H9 (cell line): ENCODE measurements around the gene ENDOV. TPM values are rescaled to one million over a fixed set of nuclear protein-coding genes. Genes with fewer than 3 reads are reported as not detected.
A peak's percentile ranks its signal among the peaks of the same experiment; 100 is the strongest.

ENCODE experiments used
- DNase-seq: peaks from one replicate; pipeline ENCODE4 v3.0.0-alpha.2; 2017
- H2AFZ ChIP-seq: one replicate; pipeline ENCODE4 v1.6.1; 2013; ENCODE audit warnings: mild to moderate bottlenecking, low read length, control low read depth, moderate library complexity
- H2AK5ac ChIP-seq: 2 replicates; pipeline ENCODE4 v1.6.1; 2013; ENCODE audit warnings: low read length, control low read depth, mixed read lengths; ENCODE audit not compliant: insufficient read length
- H2BK120ac ChIP-seq: one replicate; pipeline ENCODE4 v1.6.1; 2013; ENCODE audit warnings: low read depth, mild to moderate bottlenecking, low read length, control low read depth, inconsistent platforms; ENCODE audit not compliant: poor library complexity, severe bottlenecking
- H2BK12ac ChIP-seq: 2 replicates; pipeline ENCODE4 v1.6.1; 2013; ENCODE audit warnings: low read length, control low read depth, mixed read lengths, low read depth; ENCODE audit not compliant: insufficient read length
- H2BK15ac ChIP-seq: 2 replicates; pipeline ENCODE4 v1.6.1; 2013; ENCODE audit warnings: low read depth, low read length, control low read depth
- H2BK20ac ChIP-seq: one replicate; pipeline ENCODE4 v1.6.1; 2013; ENCODE audit warnings: low read depth, mild to moderate bottlenecking, low read length, control low read depth, inconsistent platforms; ENCODE audit not compliant: poor library complexity, severe bottlenecking
- H2BK5ac ChIP-seq: 2 replicates; pipeline ENCODE4 v1.6.1; 2013; ENCODE audit warnings: low read length, control low read depth, mixed read lengths; ENCODE audit not compliant: insufficient read length
- H3K14ac ChIP-seq: 2 replicates; pipeline ENCODE4 v1.6.1; 2013; ENCODE audit warnings: low read length, control low read depth; ENCODE audit not compliant: insufficient read depth
- H3K18ac ChIP-seq: 2 replicates; pipeline ENCODE4 v1.6.1; 2013; ENCODE audit warnings: low read depth, mild to moderate bottlenecking, mixed read lengths, low read length, control low read depth; ENCODE audit not compliant: insufficient read length
- H3K23ac ChIP-seq: 2 replicates; pipeline ENCODE4 v1.6.1; 2013; ENCODE audit warnings: low read length, control low read depth, mixed read lengths, low read depth; ENCODE audit not compliant: insufficient read length
- H3K23me2 ChIP-seq: 2 replicates; pipeline ENCODE4 v1.6.1; 2013; ENCODE audit warnings: low read depth, mild to moderate bottlenecking, mixed read lengths, low read length, control low read depth; ENCODE audit not compliant: insufficient read length, poor library complexity, severe bottlenecking
- H3K27ac ChIP-seq: 2 replicates; pipeline ENCODE4 v1.5.1; 2013; ENCODE audit warnings: low read length, control low read depth, mixed read lengths, low read depth; ENCODE audit not compliant: insufficient read length
- H3K27me3 ChIP-seq: 2 replicates; pipeline ENCODE4 v1.6.1; 2013; ENCODE audit warnings: low read length, control low read depth, inconsistent platforms; ENCODE audit not compliant: insufficient read depth
- H3K4ac ChIP-seq: 2 replicates; pipeline ENCODE4 v1.6.1; 2013; ENCODE audit warnings: low read depth, mild to moderate bottlenecking, control low read depth, inconsistent platforms, low read length, moderate library complexity
- H3K4me1 ChIP-seq: 2 replicates; pipeline ENCODE4 v1.6.1; 2013; ENCODE audit warnings: low read length, control low read depth, inconsistent platforms; ENCODE audit not compliant: insufficient read depth
- H3K4me2 ChIP-seq: 2 replicates; pipeline ENCODE4 v1.6.1; 2013; ENCODE audit warnings: low read length, control low read depth, mixed read lengths; ENCODE audit not compliant: insufficient read length, insufficient read depth
- H3K56ac ChIP-seq: 2 replicates; pipeline ENCODE4 v1.6.1; 2013; ENCODE audit warnings: low read depth, mild to moderate bottlenecking, mixed read lengths, low read length, control low read depth; ENCODE audit not compliant: insufficient read length
- H3K79me1 ChIP-seq: 2 replicates; pipeline ENCODE4 v1.6.1; 2013; ENCODE audit warnings: low read depth, mild to moderate bottlenecking, moderate library complexity, low read length, control low read depth, inconsistent platforms; ENCODE audit not compliant: insufficient read depth, poor library complexity, severe bottlenecking
- H3K79me2 ChIP-seq: 2 replicates; pipeline ENCODE4 v1.6.1; 2013; ENCODE audit warnings: low read length, control low read depth, inconsistent platforms; ENCODE audit not compliant: insufficient read depth
- H3K9ac ChIP-seq: 2 replicates; pipeline ENCODE4 v1.6.1; 2013; ENCODE audit warnings: low read length, control low read depth, mixed read lengths; ENCODE audit not compliant: insufficient read length; ENCODE audit errors: extremely low read depth
- H3K9me3 ChIP-seq: one replicate; pipeline ENCODE4 v1.6.1; 2013; ENCODE audit warnings: low read depth, low read length, inconsistent platforms; ENCODE audit not compliant: control insufficient read depth
- H3T11ph ChIP-seq: one replicate; pipeline ENCODE4 v1.6.1; 2013; ENCODE audit warnings: mild to moderate bottlenecking, low read length, control low read depth, inconsistent platforms
- H4K20me1 ChIP-seq: one replicate; pipeline ENCODE4 v1.6.1; 2013; ENCODE audit not compliant: control insufficient read depth, insufficient read length, insufficient read depth
- H4K5ac ChIP-seq: 2 replicates; pipeline ENCODE4 v1.6.1; 2013; ENCODE audit warnings: low read depth, mild to moderate bottlenecking, mixed read lengths, low read length, control low read depth; ENCODE audit not compliant: insufficient read length
- H4K8ac ChIP-seq: replicated peaks from 2 replicates; pipeline ENCODE4 v1.6.1; 2013; ENCODE audit warnings: low read length, control low read depth, mixed read lengths, low read depth; ENCODE audit not compliant: insufficient read length
- H4K91ac ChIP-seq: 2 replicates; pipeline ENCODE4 v1.6.1; 2013; ENCODE audit warnings: low read depth, mild to moderate bottlenecking, moderate library complexity, mixed read lengths, low read length, control low read depth; ENCODE audit not compliant: insufficient read length
- H3K27ac Mint-ChIP-seq, 3 experiments: 2 replicates in 2 of 3; 3 replicates in 1 of 3; pipeline ENCODE4 v1.8.0; 2020 to 2021; ENCODE audit warnings: mixed read lengths in 3 of 3, mild to moderate bottlenecking in 1 of 3, moderate library complexity in 1 of 3
- H3K27me3 Mint-ChIP-seq: 2 replicates; pipeline ENCODE4 v1.8.0; 2021; ENCODE audit warnings: low read depth, mild to moderate bottlenecking, moderate library complexity, mixed read lengths
- H3K36me3 Mint-ChIP-seq, 3 experiments: 2 replicates in 2 of 3; 3 replicates in 1 of 3; pipeline ENCODE4 v1.8.0; 2020 to 2021; ENCODE audit warnings: low read depth in 3 of 3, mixed read lengths in 3 of 3; ENCODE audit not compliant: insufficient read depth in 1 of 3
- H3K4me1 Mint-ChIP-seq, 2 experiments: 2 replicates each; pipeline ENCODE4 v1.8.0; 2020; ENCODE audit warnings: mixed read lengths in 2 of 2
- H3K4me3 Mint-ChIP-seq, 2 experiments: 2 replicates in 1 of 2; 3 replicates in 1 of 2; pipeline ENCODE4 v1.8.0; 2020 to 2021; ENCODE audit warnings: mild to moderate bottlenecking in 2 of 2, mixed read lengths in 2 of 2, moderate library complexity in 1 of 2
- H3K9me3 Mint-ChIP-seq, 2 experiments: 2 replicates in 1 of 2; 3 replicates in 1 of 2; pipeline ENCODE4 v1.8.0; 2020; ENCODE audit warnings: mild to moderate bottlenecking in 2 of 2, mixed read lengths in 2 of 2, moderate library complexity in 1 of 2
- CTCF ChIP-seq: fragments of 200-600 bp; sonication (generic); conservative IDR thresholded peaks from 3 replicates; pipeline ENCODE4 v1.8.0; 2021; ENCODE audit warnings: antibody characterized with exemption, mild to moderate bottlenecking
- WGBS: extraction: QIAGEN DNeasy Blood & Tissue Kit; methylation state at CpG from one replicate; pipeline ENCODE4 v1.1.7; 2013; ENCODE audit warnings: missing lambda C conversion rate, low lambda C conversion rate, mixed read lengths; ENCODE audit not compliant: insufficient read length; ENCODE audit errors: extremely low coverage; 5-methylcytosine and 5-hydroxymethylcytosine counted together
- total RNA-seq: library from RNA; stranded (reverse); gene quantifications from 2 replicates; pipeline ENCODE4 v1.2.1, GENCODE V29; 2021

Gene ENDOV
- total RNA-seq, 1 experiment from 2014 or later: 17.1 TPM

- H2BK120ac ChIP-seq: no peak overlapping the region
- H3T11ph ChIP-seq: no peak overlapping the region
- no peak overlapping the region for H2BK15ac ChIP-seq
- TF ChIP-seq CTCF: no peak
- H2BK12ac ChIP-seq: no peak overlapping the region
- Mint-ChIP-seq H3K4me3 (peak overlapping the region; percentile 90 to 93), H3K27ac (peak overlapping the region in 2 of 3 experiments; percentile 15 to 42; a peak in 1 of 7 replicates), H3K4me1 (peaks cover 13 to 24% of the 10 kb centered on the region in 2 experiments), H3K27me3 (peaks cover 78% of the 10 kb centered on the region), H3K36me3 (peaks cover 0 to 2% (median 0%) of the 10 kb centered on the region in 3 experiments; a peak in 1 of 7 replicates), H3K9me3 (no peaks in the 10 kb centered on the region; a peak in 1 of 5 replicates)
- H2BK20ac ChIP-seq: no peak overlapping the region
- no peak overlapping the region for H3K27ac ChIP-seq
- H3K56ac ChIP-seq: no peak overlapping the region
- no peak overlapping the region for H4K91ac ChIP-seq
- no peak overlapping the region for H3K18ac ChIP-seq
- no peak overlapping the region for H3K4ac ChIP-seq
- H3K4me1 ChIP-seq: peaks cover 2% of the 10 kb centered on the region; the same call in 1 of the 2 replicates
- no peak overlapping the region for H2BK5ac ChIP-seq
- no peak overlapping the region for H3K9ac ChIP-seq
- no peak overlapping the region for H3K23ac ChIP-seq
- no peak overlapping the region for H4K5ac ChIP-seq
- peaks cover 10% of the 10 kb centered on the region for H3K23me2 ChIP-seq
- H3K79me1 ChIP-seq: no peaks in the 10 kb centered on the region
- H4K20me1 ChIP-seq: no peaks in the 10 kb centered on the region
- WGBS: no CpG with 5 or more reads among the region's 4 CpGs
- no peaks in the 10 kb centered on the region for H3K27me3 ChIP-seq
- DNase-seq: no peak
- no peaks in the 10 kb centered on the region for H3K79me2 ChIP-seq
- no peak overlapping the region for H4K8ac ChIP-seq
- H2AFZ ChIP-seq: no peak overlapping the region
- no peak overlapping the region for H3K14ac ChIP-seq
- H3K4me2 ChIP-seq: no peak overlapping the region
- H2AK5ac ChIP-seq: no peak overlapping the region
- no peaks in the 10 kb centered on the region for H3K9me3 ChIP-seq
Observed at GRCh38 chr17:80455784-80456183, 40.8 kb downstream of the ENDOV start.
